Uterus (tissue), 4 donors: ENCODE measurements around the gene CD99. TPM values are rescaled to one million over a fixed set of nuclear protein-coding genes. Genes with fewer than 3 reads are reported as not detected.

Source experiments
- DNase-seq, 2 donors: peaks; one replicate each; pipeline ENCODE4 v3.0.0-alpha.2; 2019 to 2020
- H3K27ac ChIP-seq, 2 donors: fragments of 200-600 bp; sonication (generic); 1 replicate in 1 of 2; 2 replicates in 1 of 2; pipeline ENCODE4 v1.5.1; 2016 to 2018
- H3K27me3 ChIP-seq, 2 donors: fragments of 200-600 bp; sonication (generic); one replicate each; pipeline ENCODE4 v1.5.1; 2018 to 2019; ENCODE audit warnings: control low read depth in 1 of 2
- H3K36me3 ChIP-seq, 2 donors: fragments of 200-600 bp; sonication (generic); one replicate each; pipeline ENCODE4 v1.5.1; 2019; ENCODE audit warnings: control low read depth in 1 of 2
- H3K4me1 ChIP-seq, 2 donors: fragments of 200-600 bp; sonication (generic); one replicate each; pipeline ENCODE4 v1.5.1; 2018 to 2019; ENCODE audit warnings: control low read depth in 1 of 2
- H3K4me3 ChIP-seq, 2 donors: fragments of 200-600 bp; sonication (generic); 1 replicate in 1 of 2; 2 replicates in 1 of 2; pipeline ENCODE4 v1.5.1; 2018 to 2019; ENCODE audit warnings: mild to moderate bottlenecking in 1 of 2
- H3K9me3 ChIP-seq, 2 donors: fragments of 200-600 bp; sonication (generic); one replicate each; pipeline ENCODE4 v1.5.1; 2019; ENCODE audit warnings: control low read depth in 1 of 2
- POLR2A ChIP-seq, 2 donors: fragments of 450-650 bp; IDR thresholded peaks; one replicate each; pipeline ENCODE4 v1.6.1; 2016; ENCODE audit warnings: antibody characterized with exemption in 2 of 2, mild to moderate bottlenecking in 1 of 2, moderate library complexity in 1 of 2
- intact Hi-C: fragments of 100-400 bp; cut with DNase I; formaldehyde crosslinking; loops from one replicate; pipeline ENCODE4 v1.15.1; 2023; ENCODE audit warnings: low total_unique reads
- total RNA-seq, 4 donors: library from RNA; depleted of rRNA in 3 of 4; stranded (reverse); fragments of >200 nt in 3 of 4; gene quantifications; one replicate each; pipeline versions ENCODE4 v1.1.0 to v1.2.4, GENCODE V29; 2014 to 2023
- TF ChIP-seq, protein P1 (sequence below), 4 experiments: fragments of 200-600 bp in 2 of 4; fragments of 450-650 bp in 2 of 4; sonication (generic) in 2 of 4; IDR thresholded peaks; one replicate each; pipeline ENCODE4 v1.5.1; 2016 to 2019; ENCODE audit warnings: antibody characterized with exemption in 4 of 4, mild to moderate bottlenecking in 2 of 4, moderate library complexity in 1 of 4
- donor health status: DM: yes; HTN: yes; CAD: no.

The CD99 gene
- total RNA-seq, 4 donors from 2014 or later = 81.9 to 329 (median 202) TPM

DNA sequence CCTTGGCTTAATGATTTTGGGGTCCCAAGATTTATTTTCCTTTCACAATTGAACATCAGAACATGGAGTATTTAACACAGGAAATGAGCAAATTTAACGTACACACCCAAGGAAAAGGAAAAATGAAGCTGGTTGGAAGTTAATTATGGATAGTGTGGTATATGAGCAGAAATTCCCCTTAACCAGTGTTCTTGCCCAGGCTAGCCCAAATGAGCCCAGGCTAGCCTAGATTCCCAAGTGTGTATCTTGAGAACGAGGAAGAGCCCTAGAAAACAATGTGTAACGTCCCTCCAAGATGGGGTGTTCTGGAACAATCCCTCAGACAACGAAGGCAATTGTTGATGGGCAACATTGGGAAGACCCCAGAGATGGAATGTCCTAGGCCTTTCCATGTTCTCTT is 94.4 kb downstream of the CD99 start:
- intact Hi-C loops = no loop called here
- Histone ChIP-seq H3K27ac (no peak overlapping the region), H3K9me3 (no peaks in the 10 kb centered on the region), H3K27me3 (no peaks in the 10 kb centered on the region), H3K4me1 (no peaks in the 10 kb centered on the region), H3K36me3 (no peaks in the 10 kb centered on the region), H3K4me3 (no peak overlapping the region)
- DNase-seq = no peak
- TF ChIP-seq, protein P1, sequence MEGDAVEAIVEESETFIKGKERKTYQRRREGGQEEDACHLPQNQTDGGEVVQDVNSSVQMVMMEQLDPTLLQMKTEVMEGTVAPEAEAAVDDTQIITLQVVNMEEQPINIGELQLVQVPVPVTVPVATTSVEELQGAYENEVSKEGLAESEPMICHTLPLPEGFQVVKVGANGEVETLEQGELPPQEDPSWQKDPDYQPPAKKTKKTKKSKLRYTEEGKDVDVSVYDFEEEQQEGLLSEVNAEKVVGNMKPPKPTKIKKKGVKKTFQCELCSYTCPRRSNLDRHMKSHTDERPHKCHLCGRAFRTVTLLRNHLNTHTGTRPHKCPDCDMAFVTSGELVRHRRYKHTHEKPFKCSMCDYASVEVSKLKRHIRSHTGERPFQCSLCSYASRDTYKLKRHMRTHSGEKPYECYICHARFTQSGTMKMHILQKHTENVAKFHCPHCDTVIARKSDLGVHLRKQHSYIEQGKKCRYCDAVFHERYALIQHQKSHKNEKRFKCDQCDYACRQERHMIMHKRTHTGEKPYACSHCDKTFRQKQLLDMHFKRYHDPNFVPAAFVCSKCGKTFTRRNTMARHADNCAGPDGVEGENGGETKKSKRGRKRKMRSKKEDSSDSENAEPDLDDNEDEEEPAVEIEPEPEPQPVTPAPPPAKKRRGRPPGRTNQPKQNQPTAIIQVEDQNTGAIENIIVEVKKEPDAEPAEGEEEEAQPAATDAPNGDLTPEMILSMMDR (IDR thresholded peaks at IDR 0.05) = no peak
- TF ChIP-seq POLR2A (IDR thresholded peaks at IDR 0.05) = no peak

DNA sequence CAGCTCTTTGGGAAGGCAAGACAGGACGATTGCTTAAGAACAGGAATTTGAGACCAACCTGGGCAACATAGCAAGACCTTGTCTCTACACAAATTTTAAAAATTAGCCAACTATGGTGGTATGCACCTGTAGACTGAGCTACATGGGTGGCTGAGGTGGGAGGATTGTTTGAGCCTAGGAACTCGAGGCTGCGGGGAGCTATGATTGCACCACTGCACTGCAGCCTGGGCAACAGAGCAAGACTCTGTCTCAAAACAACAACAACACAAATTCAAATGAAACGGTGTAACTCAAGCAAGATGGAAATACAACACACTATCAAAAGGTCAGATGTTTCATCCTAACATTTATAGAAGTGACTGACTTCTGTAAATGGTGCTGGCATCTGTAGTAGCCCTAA is 97.9 kb downstream of the CD99 start:
- intact Hi-C loops = no loop called here
- TF ChIP-seq, protein P1 (IDR thresholded peaks at IDR 0.05) = no peak
- no peak for TF ChIP-seq POLR2A (IDR thresholded peaks at IDR 0.05)
- H3K9me3 ChIP-seq = no peaks in the 10 kb centered on the region
- no peaks in the 10 kb centered on the region for H3K36me3 ChIP-seq
- DNase-seq = no peak
- H3K4me1 ChIP-seq = no peaks in the 10 kb centered on the region
- no peak overlapping the region for H3K27ac ChIP-seq
- no peak overlapping the region for H3K4me3 ChIP-seq
- H3K27me3 ChIP-seq = no peaks in the 10 kb centered on the region

DNA sequence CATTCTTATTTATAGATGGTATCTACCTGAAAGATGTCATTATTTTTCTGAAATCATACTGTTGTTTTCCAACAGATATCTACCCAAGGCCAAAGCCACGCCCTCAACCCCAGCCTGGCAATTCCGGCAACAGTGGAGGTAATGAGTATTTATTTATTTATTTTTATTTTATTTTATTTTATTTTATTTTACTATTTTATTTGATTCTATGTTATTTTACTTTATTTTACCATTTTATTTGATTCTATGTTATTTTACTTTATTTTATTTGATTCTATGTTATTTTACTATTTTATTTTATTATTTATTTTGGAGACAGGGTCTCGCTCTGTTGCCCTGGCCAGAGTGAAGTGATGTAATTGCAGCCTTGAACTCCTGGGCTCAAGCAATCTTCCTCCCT is 98.5 kb downstream of the CD99 start:
- DNase-seq = no peak
- H3K27ac ChIP-seq = no peak overlapping the region
- H3K36me3 ChIP-seq = no peaks in the 10 kb centered on the region
- no peak overlapping the region for H3K4me3 ChIP-seq
- intact Hi-C loops = no loop called here
- H3K9me3 ChIP-seq = no peaks in the 10 kb centered on the region
- no peaks in the 10 kb centered on the region for H3K4me1 ChIP-seq
- TF ChIP-seq POLR2A (IDR thresholded peaks at IDR 0.05) = no peak
- TF ChIP-seq, protein P1 (IDR thresholded peaks at IDR 0.05) = no peak
- H3K27me3 ChIP-seq = no peaks in the 10 kb centered on the region

Other genes starting within 250 kb of the CD99 start
- 10 to 100 TPM in 2 of 4 donors, 1 to 10 TPM in 2; 4.4 to 23.8 (median 11.3) TPM for gene DHRSX, start 190.3 kb upstream of the CD99 start, total RNA-seq
- gene ZBED1, start 190.3 kb upstream of the CD99 start, total RNA-seq = 10 to 100 TPM; 15.6 to 39.2 (median 22.1) TPM
- under 1 TPM in 1 of 4 donors, not detected in 3; 0.76 TPM for gene XG, start 60.7 kb downstream of the CD99 start, total RNA-seq
- 1 to 10 TPM in 3 of 4 donors, not detected in 1; 1.0 to 9.6 (median 2.4) TPM for gene GYG2, start 137.6 kb downstream of the CD99 start, total RNA-seq
- gene ARSD, start 238.0 kb downstream of the CD99 start, total RNA-seq = 10 to 100 TPM; 14.3 to 46.8 (median 25.5) TPM